ENCODE results near the gene EIF3M.
"Not testable (repeated sequence)": the region's sequence is repeated elsewhere in the genome, so short reads cannot be mapped to it uniquely, and the experiment has no call there.

The EIF3M gene

DNA sequence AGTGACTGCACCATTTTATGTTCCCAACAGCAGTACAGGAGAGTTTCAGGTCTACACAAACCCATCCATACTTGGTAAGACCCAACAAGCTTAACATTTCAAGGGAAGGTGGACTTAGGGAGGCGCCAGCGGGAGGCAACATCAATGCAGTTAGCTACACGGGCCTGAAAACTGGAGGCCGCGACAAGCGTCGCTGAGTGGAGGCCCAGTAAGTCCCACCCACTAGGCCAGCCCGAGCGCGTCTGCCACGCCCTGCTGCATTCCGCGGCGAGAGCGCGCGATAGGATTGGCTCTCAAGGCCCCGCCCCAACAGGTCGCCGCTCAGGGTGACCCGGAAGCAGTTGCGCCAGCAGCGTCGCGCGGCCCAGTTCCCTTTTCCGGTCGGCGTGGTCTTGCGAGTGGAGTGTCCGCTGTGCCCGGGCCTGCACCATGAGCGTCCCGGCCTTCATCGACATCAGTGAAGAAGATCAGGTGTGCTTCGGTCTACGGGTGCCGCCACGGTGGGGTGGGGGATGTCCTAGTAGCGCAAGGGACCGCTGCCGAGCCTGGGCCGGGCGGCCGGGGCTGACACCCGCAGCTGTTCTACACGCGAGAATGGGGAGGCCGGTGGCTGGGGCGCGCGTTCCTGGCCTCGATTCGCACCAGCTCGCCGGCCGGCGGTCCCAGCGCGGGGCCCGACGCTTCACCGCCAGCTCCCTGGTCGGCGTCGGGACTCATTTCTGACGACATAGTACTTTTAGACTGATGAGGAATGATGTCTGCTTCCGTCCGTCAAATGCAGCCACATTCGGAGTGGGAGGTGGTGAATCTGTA, at the start of gene EIF3M:
EIF3M (plus strand) TSS at position 373 of the 813 bp plus-strand sequence; CDS start at position 430, 57 bp downstream.
- DNase-seq: peak; percentile 96

- no peak for DNase-seq
Observed at GRCh38 chr11:32538804-32539203, 44.8 kb upstream of the EIF3M start.

DNA sequence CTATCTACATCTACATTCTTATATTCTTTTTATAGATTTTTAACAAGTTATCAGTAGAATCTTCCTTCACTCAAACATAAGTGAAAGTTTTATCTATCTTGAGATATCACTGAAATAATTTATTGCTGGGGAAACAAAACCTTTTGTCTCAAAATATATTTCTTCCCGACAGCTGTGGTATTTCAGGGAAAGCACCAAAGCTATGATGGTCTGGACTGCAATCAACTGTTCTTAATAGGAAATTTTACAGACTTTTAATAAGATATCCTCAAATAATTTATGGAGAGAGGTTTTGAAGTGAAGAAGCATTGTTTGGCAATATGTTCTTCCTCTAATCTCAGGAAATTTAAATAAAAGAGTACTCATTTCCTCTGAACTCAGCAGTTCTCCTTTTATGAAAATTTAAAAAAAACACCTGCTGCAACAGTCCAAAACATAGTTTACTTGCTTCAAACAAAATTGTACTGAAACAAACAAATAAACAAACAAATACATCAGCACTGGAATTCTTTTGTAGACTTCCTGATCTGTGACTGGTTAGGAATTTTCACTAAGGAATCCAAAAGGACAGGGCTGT, 33.9 kb upstream of the EIF3M start:
- DNase-seq: no peak

- DNase-seq: no peak
Observed at GRCh38 chr11:32550207-32550606, 33.4 kb upstream of the EIF3M start.

- DNase-seq: no peak
Observed at GRCh38 chr11:32555091-32555490, 28.5 kb upstream of the EIF3M start.

- no peak for DNase-seq
Observed at GRCh38 chr11:32555895-32556294, 27.7 kb upstream of the EIF3M start.

GRCh38 chr11:32561835-32562234, 21.8 kb upstream of the EIF3M start:
- DNase-seq: no peak

- no peak for DNase-seq
Observed at GRCh38 chr11:32562839-32563599, 20.6 kb upstream of the EIF3M start.

GRCh38 chr11:32563600-32563959, 20.1 kb upstream of the EIF3M start:
- no peak for DNase-seq

- DNase-seq: no peak
Observed at GRCh38 chr11:32566517-32566916, 17.1 kb upstream of the EIF3M start.

GRCh38 chr11:32567154-32567553, 16.5 kb upstream of the EIF3M start:
- no peak for DNase-seq

GRCh38 chr11:32569313-32569881, 14.2 kb upstream of the EIF3M start:
- DNase-seq: no peak

DNA sequence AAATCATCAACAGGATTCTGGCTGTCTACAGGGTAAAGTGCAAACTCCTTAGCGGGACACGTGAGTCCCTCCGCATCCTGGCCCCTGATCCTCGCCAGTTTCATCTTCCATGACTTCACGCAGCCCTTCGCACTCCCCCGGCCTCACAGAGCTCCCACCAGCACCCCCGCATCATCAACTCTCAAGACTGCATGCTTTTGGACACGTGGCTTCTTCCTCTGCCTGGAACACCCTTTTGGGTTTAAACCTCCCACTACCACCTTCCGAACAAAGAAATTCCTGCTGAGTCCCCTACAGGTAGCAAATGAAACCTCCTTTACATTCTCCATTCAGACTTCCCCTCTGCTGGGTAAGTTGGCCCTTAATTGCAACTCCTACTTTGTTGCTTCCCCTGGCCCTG, 12.6 kb upstream of the EIF3M start:
- no peak for DNase-seq

DNA sequence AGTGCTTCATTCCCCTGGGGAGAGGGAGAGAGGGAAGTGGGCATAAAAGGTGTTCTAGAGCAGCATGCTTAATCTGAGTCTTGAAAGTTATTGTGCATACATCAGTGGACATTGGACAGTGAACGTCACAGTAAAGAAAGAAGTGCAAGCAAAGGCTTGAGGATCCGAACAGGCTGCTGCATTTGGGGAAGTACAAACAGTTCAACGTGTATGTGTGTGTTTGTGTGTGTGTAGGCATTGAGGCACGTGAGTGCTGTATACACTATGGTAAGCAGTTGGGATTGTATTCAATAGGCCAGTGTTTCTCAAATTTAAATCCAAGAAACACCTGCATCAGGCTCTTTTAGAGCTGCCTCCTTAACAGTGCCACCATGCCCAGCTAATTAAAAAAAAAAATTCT, 10.4 kb upstream of the EIF3M start:
- DNase-seq: no peak

DNA sequence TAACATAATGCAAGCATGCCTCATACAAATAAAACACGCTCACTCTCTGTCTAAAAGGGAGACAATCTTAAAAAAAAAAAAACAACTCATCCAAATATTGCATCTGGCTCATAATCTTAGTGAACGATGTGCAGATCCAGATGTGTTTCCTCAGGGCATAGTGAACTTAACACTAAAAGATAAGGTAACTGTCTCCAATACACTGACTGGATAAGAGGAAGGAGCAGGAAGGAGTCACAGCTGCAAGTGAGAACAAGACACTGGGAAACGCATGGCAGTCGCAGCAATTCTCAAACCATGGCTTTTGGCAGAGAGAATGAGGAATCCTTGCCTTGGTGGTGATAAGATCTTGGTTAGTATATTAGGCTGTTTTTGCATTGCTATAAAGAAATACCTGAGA, 9.2 kb upstream of the EIF3M start:
- no peak for DNase-seq

DNA sequence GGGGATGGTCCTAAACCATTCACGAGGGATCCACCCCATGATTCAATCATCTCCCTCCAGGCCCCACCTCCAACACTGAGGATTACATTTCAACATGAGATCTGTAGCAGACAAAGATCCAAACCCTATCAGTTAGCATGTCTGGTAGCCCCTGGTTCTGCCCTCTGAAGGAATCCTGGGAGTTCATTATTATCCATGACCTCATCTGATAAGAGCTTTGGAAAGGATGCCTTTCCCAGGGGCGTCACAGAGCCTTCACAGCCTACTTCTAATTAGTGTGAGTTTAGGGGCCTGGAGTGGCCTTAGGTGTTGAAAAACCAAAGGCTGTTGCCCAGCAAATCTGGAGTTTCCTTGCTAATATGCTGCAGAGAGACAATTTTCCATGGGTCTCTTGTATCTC, 8.6 kb upstream of the EIF3M start:
- DNase-seq: no peak

- DNase-seq: no peak
Observed at GRCh38 chr11:32576456-32576855, 7.2 kb upstream of the EIF3M start.

- peak; percentile 24 for DNase-seq
Observed at GRCh38 chr11:32580967-32581366, 2.7 kb upstream of the EIF3M start.

- no peak for DNase-seq
Observed at GRCh38 chr11:32581556-32581955, 2.1 kb upstream of the EIF3M start.

- DNase-seq: peak; percentile 5
Observed at GRCh38 chr11:32584921-32585320, 1.3 kb downstream of the EIF3M start.

GRCh38 chr11:32586576-32587190, 3.1 kb downstream of the EIF3M start:
- DNase-seq: peak; percentile 14

- no peak for DNase-seq
Observed at GRCh38 chr11:32594272-32594671, 10.6 kb downstream of the EIF3M start.

GRCh38 chr11:32596114-32596513, 12.5 kb downstream of the EIF3M start:
- not testable (repeated sequence) for DNase-seq
